Smooth muscle cell of the brain vasculature (primary cell): ENCODE results near the gene UBE2D4.

Source experiments
- DNase-seq: peaks from one replicate; pipeline ENCODE4 v3.0.0-alpha.2; 2012; ENCODE audit warnings: low read depth, low spot score

The UBE2D4 gene

GRCh38 chr7:43906331-43907010, 19.8 kb upstream of the UBE2D4 start, which contains the start of gene URGCP:
URGCP (minus strand) TSS chr7:43906596; CDS start chr7:43906575, 21 bp downstream.
- no peak for DNase-seq

GRCh38 chr7:43914795-43915194, 11.4 kb upstream of the UBE2D4 start:
- DNase-seq: no peak

GRCh38 chr7:43915907-43916306, 10.3 kb upstream of the UBE2D4 start:
- no peak for DNase-seq

- DNase-seq: no peak
These were observed 4.8 kb upstream of the UBE2D4 start for GRCh38 chr7:43921423-43921822.

- DNase-seq: no peak
These were observed 3.5 kb upstream of the UBE2D4 start for GRCh38 chr7:43922726-43923125.

GRCh38 chr7:43926798-43927123, 525 bp downstream of the UBE2D4 start:
- DNase-seq: no peak

- no peak for DNase-seq
These were observed 1.6 kb downstream of the UBE2D4 start for GRCh38 chr7:43927810-43928209.

- no peak for DNase-seq
These were observed 3.6 kb downstream of the UBE2D4 start for GRCh38 chr7:43929529-43930457.

- no peak for DNase-seq
These were observed 5.1 kb downstream of the UBE2D4 start for GRCh38 chr7:43931346-43931745.

- no peak for DNase-seq
These were observed 7.8 kb downstream of the UBE2D4 start for GRCh38 chr7:43933902-43934560.

- no peak for DNase-seq
These were observed 11.2 kb downstream of the UBE2D4 start for GRCh38 chr7:43937444-43937843.

GRCh38 chr7:43938892-43939482, 12.8 kb downstream of the UBE2D4 start:
- no peak for DNase-seq

GRCh38 chr7:43942250-43942649, 16.0 kb downstream of the UBE2D4 start:
- DNase-seq: no peak

GRCh38 chr7:43942997-43943396, 16.8 kb downstream of the UBE2D4 start:
- no peak for DNase-seq

- DNase-seq: no peak
These were observed 17.4 kb downstream of the UBE2D4 start for GRCh38 chr7:43943417-43944187.

GRCh38 chr7:43944286-43944685, 18.1 kb downstream of the UBE2D4 start:
- DNase-seq: no peak

GRCh38 chr7:43952028-43952427, 25.8 kb downstream of the UBE2D4 start:
- DNase-seq: no peak

- no peak for DNase-seq
These were observed 26.8 kb downstream of the UBE2D4 start for GRCh38 chr7:43953071-43953470.

GRCh38 chr7:43954524-43955228, 28.4 kb downstream of the UBE2D4 start:
- DNase-seq: peak; percentile 20

- DNase-seq: no peak
These were observed 29.8 kb downstream of the UBE2D4 start for GRCh38 chr7:43956027-43956426.

GRCh38 chr7:43960933-43961332, 34.7 kb downstream of the UBE2D4 start:
- no peak for DNase-seq
